Duodenal mucosa (tissue), 2 donors: ENCODE measurements around the gene FAM171A2.

Source experiments
- H3K27ac ChIP-seq: one replicate; pipeline ENCODE4 v1.7.0; 2013; ENCODE audit warnings: low read depth, low read length
- H3K27me3 ChIP-seq, 2 donors: one replicate each; pipeline ENCODE4 v1.7.0; 2013; ENCODE audit warnings: low read length in 2 of 2, control low read depth in 1 of 2; ENCODE audit not compliant: insufficient read depth in 2 of 2, control insufficient read depth in 1 of 2
- H3K36me3 ChIP-seq, 2 donors: one replicate each; pipeline ENCODE4 v1.7.0; 2013; ENCODE audit warnings: low read length in 2 of 2, control low read depth in 1 of 2; ENCODE audit not compliant: insufficient read depth in 2 of 2, control insufficient read depth in 1 of 2
- H3K4me1 ChIP-seq, 2 donors: one replicate each; pipeline ENCODE4 v1.7.0; 2013; ENCODE audit warnings: low read length in 2 of 2, control low read depth in 1 of 2; ENCODE audit not compliant: insufficient read depth in 2 of 2, control insufficient read depth in 1 of 2
- H3K4me3 ChIP-seq, 2 donors: one replicate each; pipeline ENCODE4 v1.7.0; 2013; ENCODE audit warnings: low read length in 2 of 2, low read depth in 1 of 2
- H3K9ac ChIP-seq, 2 donors: one replicate each; pipeline ENCODE4 v1.7.0; 2013; ENCODE audit warnings: low read length in 2 of 2, low read depth in 1 of 2
- H3K9me3 ChIP-seq, 2 donors: one replicate each; pipeline ENCODE4 v1.7.0; 2013; ENCODE audit warnings: low read length in 2 of 2, control low read depth in 1 of 2; ENCODE audit not compliant: control insufficient read depth in 1 of 2

The FAM171A2 gene

GRCh38 chr17:44323359-44324091, 40.1 kb downstream of the FAM171A2 start:
- Histone ChIP-seq H3K27me3 (no peaks in the 10 kb centered on the region), H3K9ac (peak overlapping the region; percentile 75 to 84), H3K4me1 (peaks cover 7 to 8% of the 10 kb centered on the region in 2 donors), H3K27ac (no peak overlapping the region), H3K36me3 (peaks cover 14 to 32% of the 10 kb centered on the region in 2 donors), H3K4me3 (peak overlapping the region; percentile 89 to 91), H3K9me3 (no peaks in the 10 kb centered on the region)

- peaks cover 14 to 32% of the 10 kb centered on the region in 2 donors for H3K36me3 ChIP-seq
- peaks cover 7 to 8% of the 10 kb centered on the region in 2 donors for H3K4me1 ChIP-seq
- H3K27ac ChIP-seq = no peak overlapping the region
- H3K27me3 ChIP-seq = peaks cover 0 to 5% of the 10 kb centered on the region in 2 donors
- no peak overlapping the region for H3K9ac ChIP-seq
- no peaks in the 10 kb centered on the region for H3K9me3 ChIP-seq
- no peak overlapping the region for H3K4me3 ChIP-seq
Measured at GRCh38 chr17:44322236-44322895, 41.3 kb downstream of the FAM171A2 start.

- no peak overlapping the region for H3K27ac ChIP-seq
- H3K4me3 ChIP-seq = no peak overlapping the region
- H3K9ac ChIP-seq = no peak overlapping the region
- H3K36me3 ChIP-seq = peaks cover 14 to 32% of the 10 kb centered on the region in 2 donors
- H3K4me1 ChIP-seq = peaks cover 7 to 8% of the 10 kb centered on the region in 2 donors
- H3K9me3 ChIP-seq = no peaks in the 10 kb centered on the region
- H3K27me3 ChIP-seq = peaks cover 7 to 12% of the 10 kb centered on the region in 2 donors
Measured at GRCh38 chr17:44321246-44322120, 42.2 kb downstream of the FAM171A2 start.

GRCh38 chr17:44320066-44320465, 43.6 kb downstream of the FAM171A2 start:
- Histone ChIP-seq H3K9ac (no peak overlapping the region), H3K36me3 (peaks cover 14 to 32% of the 10 kb centered on the region in 2 donors)

GRCh38 chr17:44318077-44318892, 45.4 kb downstream of the FAM171A2 start:
- H3K27me3 ChIP-seq = peaks cover 30 to 36% of the 10 kb centered on the region in 2 donors

More at GRCh38 chr17:44320066-44320465, 43.6 kb downstream of the FAM171A2 start:
- Histone ChIP-seq H3K27me3 (peaks cover 17 to 24% of the 10 kb centered on the region in 2 donors), H3K4me1 (peaks cover 12 to 15% of the 10 kb centered on the region in 2 donors), H3K4me3 (no peak overlapping the region), H3K27ac (no peak overlapping the region), H3K9me3 (no peaks in the 10 kb centered on the region)

GRCh38 chr17:44317545-44317944, 46.1 kb downstream of the FAM171A2 start:
- Histone ChIP-seq H3K9me3 (no peaks in the 10 kb centered on the region), H3K27ac (no peak overlapping the region), H3K36me3 (peaks cover 14 to 32% of the 10 kb centered on the region in 2 donors), H3K4me1 (peaks cover 4 to 8% of the 10 kb centered on the region in 2 donors), H3K4me3 (no peak overlapping the region), H3K9ac (no peak overlapping the region), H3K27me3 (peaks cover 30 to 36% of the 10 kb centered on the region in 2 donors)

More at GRCh38 chr17:44318077-44318892, 45.4 kb downstream of the FAM171A2 start:
- Histone ChIP-seq H3K36me3 (peaks cover 14 to 32% of the 10 kb centered on the region in 2 donors), H3K4me3 (no peak overlapping the region), H3K4me1 (peaks cover 4 to 8% of the 10 kb centered on the region in 2 donors), H3K27ac (no peak overlapping the region), H3K9ac (no peak overlapping the region), H3K9me3 (no peaks in the 10 kb centered on the region)

- Histone ChIP-seq H3K27me3 (peaks cover 30 to 36% of the 10 kb centered on the region in 2 donors), H3K4me1 (peaks cover 4 to 8% of the 10 kb centered on the region in 2 donors), H3K36me3 (peaks cover 9 to 17% of the 10 kb centered on the region in 2 donors), H3K9ac (no peak overlapping the region), H3K9me3 (no peaks in the 10 kb centered on the region), H3K27ac (no peak overlapping the region), H3K4me3 (no peak overlapping the region)
Measured at GRCh38 chr17:44315760-44316731, 47.6 kb downstream of the FAM171A2 start.

GRCh38 chr17:44314869-44315661, 48.6 kb downstream of the FAM171A2 start:
- H3K4me1 ChIP-seq = peaks cover 4 to 8% of the 10 kb centered on the region in 2 donors
- peaks cover 30 to 36% of the 10 kb centered on the region in 2 donors for H3K27me3 ChIP-seq
- H3K27ac ChIP-seq = no peak overlapping the region
- H3K36me3 ChIP-seq = peaks cover 3 to 7% of the 10 kb centered on the region in 2 donors
- H3K9me3 ChIP-seq = no peaks in the 10 kb centered on the region
- H3K4me3 ChIP-seq = peak overlapping the region; percentile 29 to 53
- no peak overlapping the region for H3K9ac ChIP-seq
